ENCODE data around the gene MAP3K20. TPM values are rescaled to one million over a fixed set of nuclear protein-coding genes. Genes with fewer than 3 reads are reported as not detected.
A peak's percentile ranks its signal among the peaks of the same experiment; 100 is the strongest.

MAP3K20 gene
- total RNA-seq: 100 to 1,000 TPM; 141 to 223 TPM

GRCh38 chr2:173075781-173076580, at the start of gene MAP3K20:
Gene MAP3K20 (plus strand): TSS chr2:173075846. CDS start chr2:173091032, 15,186 bp downstream.
- peak; percentile 79 for DNase-seq (ENCODE audit: low spot score)
- peaks cover 0 to 39% of the 10 kb centered on the region in 2 donors for H3K4me1 ChIP-seq
- peak within 1 kb of the TSS; percentile 65 to 82 for H3K4me3 ChIP-seq
- H3K27me3 ChIP-seq: no peaks in the 10 kb centered on the region
- peak within 1 kb of the TSS; percentile 94 to 98 for H3K27ac ChIP-seq
- H3K36me3 ChIP-seq: no peaks in the 10 kb centered on the region
- TF ChIP-seq, protein P1, sequence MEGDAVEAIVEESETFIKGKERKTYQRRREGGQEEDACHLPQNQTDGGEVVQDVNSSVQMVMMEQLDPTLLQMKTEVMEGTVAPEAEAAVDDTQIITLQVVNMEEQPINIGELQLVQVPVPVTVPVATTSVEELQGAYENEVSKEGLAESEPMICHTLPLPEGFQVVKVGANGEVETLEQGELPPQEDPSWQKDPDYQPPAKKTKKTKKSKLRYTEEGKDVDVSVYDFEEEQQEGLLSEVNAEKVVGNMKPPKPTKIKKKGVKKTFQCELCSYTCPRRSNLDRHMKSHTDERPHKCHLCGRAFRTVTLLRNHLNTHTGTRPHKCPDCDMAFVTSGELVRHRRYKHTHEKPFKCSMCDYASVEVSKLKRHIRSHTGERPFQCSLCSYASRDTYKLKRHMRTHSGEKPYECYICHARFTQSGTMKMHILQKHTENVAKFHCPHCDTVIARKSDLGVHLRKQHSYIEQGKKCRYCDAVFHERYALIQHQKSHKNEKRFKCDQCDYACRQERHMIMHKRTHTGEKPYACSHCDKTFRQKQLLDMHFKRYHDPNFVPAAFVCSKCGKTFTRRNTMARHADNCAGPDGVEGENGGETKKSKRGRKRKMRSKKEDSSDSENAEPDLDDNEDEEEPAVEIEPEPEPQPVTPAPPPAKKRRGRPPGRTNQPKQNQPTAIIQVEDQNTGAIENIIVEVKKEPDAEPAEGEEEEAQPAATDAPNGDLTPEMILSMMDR (IDR thresholded peaks at IDR 0.05): peak; percentile 46 to 79
- no peaks in the 10 kb centered on the region for H3K9me3 ChIP-seq

- Histone ChIP-seq H3K4me1 (peaks cover 0 to 31% of the 10 kb centered on the region in 2 donors), H3K27ac (peak overlapping the region; percentile 79 to 88), H3K9me3 (no peaks in the 10 kb centered on the region), H3K27me3 (no peaks in the 10 kb centered on the region), H3K36me3 (no peaks in the 10 kb centered on the region), H3K4me3 (no peak overlapping the region)
- no peak for DNase-seq (ENCODE audit: low spot score)
- TF ChIP-seq, protein P1 (IDR thresholded peaks at IDR 0.05): no peak
These were observed 49.2 kb upstream of the MAP3K20 start for GRCh38 chr2:173026479-173026878.

DNA sequence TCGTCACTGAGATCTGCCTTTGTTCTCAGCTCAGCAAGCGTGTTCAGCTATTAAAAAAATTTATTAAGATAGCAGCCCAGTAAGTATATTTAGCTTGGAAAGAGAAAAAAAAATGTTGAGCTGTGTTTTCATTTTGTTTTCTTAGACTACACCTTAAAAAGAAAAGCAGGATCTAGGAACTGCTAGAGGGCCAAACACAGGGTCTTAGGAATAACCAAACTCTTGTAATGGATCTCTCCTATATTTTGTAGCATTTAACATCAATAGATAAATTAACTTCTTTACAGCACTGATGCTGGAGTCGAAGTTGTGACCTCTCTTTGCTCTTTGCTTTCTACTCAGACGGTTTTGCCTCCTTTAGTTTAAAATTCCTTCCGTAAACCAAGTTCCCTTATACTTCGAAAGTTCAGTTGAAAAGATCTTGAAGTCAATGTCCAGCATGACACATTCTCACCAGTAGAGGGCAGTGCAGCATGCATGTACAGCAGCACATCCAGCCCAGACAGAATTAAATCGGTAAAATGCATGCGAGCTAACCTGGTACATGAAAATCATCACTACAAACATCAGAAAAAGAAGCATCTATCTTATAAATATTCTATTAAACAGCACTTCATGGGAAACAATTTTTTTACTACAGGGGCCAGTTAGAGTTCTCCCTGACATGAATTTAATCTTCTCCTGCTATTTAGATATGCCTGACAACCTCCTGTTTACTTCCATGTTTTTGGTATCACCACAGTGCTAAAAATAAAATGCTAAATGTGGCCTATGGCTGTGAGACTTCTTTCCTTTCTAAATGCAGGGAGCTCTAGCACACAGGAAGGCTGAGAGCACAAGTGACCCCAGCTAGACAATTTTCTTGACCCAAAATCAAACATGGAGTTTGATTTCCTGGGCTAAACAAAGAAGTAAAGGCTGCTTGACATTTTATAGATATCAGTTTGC, 48.2 kb upstream of the MAP3K20 start:
- Histone ChIP-seq H3K27ac (peak overlapping the region; percentile 79 to 88), H3K4me1 (peaks cover 0 to 31% of the 10 kb centered on the region in 2 donors), H3K4me3 (no peak overlapping the region), H3K9me3 (no peaks in the 10 kb centered on the region), H3K27me3 (no peaks in the 10 kb centered on the region), H3K36me3 (no peaks in the 10 kb centered on the region)
- peak; percentile 97 for DNase-seq (ENCODE audit: low spot score)
- TF ChIP-seq, protein P1 (IDR thresholded peaks at IDR 0.05): peak; percentile 80 to 94

DNA sequence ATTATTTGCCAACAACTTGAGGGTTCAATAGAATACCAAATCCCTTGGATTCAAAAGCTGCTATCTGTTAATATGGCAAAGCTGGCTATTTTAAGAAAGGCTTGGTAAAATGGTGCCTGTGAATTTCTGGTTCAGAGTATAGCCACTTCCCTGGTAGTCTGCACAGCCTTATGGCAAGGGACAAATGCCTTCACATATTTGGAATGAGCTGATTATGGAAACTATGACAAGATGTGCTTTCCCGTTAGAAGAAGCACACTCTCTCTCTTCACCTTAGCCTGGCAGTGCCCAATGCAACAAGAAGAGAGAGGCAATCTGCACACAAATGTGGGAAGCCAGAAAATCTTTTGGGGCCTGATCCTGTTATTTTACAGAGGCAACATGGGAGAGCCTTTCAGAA, 47.5 kb upstream of the MAP3K20 start:
- no peak overlapping the region for H3K4me3 ChIP-seq

DNA sequence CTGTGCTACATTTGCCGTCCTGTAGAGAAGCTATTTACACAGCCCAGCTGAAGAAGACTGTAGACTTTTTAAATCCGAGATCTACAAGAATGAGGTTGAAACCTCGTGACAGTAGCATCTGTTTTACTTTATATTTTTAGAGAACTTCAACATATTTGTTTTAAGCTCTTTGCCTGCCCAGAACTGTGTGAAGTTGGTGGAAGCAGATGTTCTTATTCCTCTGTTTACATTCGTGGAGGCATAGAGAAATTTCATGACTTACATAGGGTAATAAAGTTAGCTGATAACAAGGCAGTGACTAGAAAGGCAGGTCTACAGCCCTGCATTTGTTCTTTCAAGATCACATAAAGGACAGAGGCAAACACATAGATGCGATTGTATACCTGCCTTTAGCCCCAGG, 47.0 kb upstream of the MAP3K20 start:
- H3K27ac ChIP-seq: peak overlapping the region; percentile 79 to 88
- TF ChIP-seq, protein P1 (IDR thresholded peaks at IDR 0.05): no peak
- no peaks in the 10 kb centered on the region for H3K9me3 ChIP-seq
- H3K4me1 ChIP-seq: peaks cover 0 to 31% of the 10 kb centered on the region in 2 donors
- no peaks in the 10 kb centered on the region for H3K36me3 ChIP-seq
- H3K4me3 ChIP-seq: no peak overlapping the region
- DNase-seq (ENCODE audit: low spot score): no peak
- no peaks in the 10 kb centered on the region for H3K27me3 ChIP-seq

More for the DNA sequence above, 47.5 kb upstream of the MAP3K20 start:
- no peak for DNase-seq (ENCODE audit: low spot score)
- Histone ChIP-seq H3K9me3 (no peaks in the 10 kb centered on the region), H3K27ac (peak overlapping the region; percentile 79 to 88), H3K36me3 (no peaks in the 10 kb centered on the region), H3K4me1 (peaks cover 0 to 31% of the 10 kb centered on the region in 2 donors), H3K27me3 (no peaks in the 10 kb centered on the region)
- TF ChIP-seq, protein P1 (IDR thresholded peaks at IDR 0.05): no peak

Measured in right atrium auricular region (tissue), 2 donors.